Loucy (cell line): ENCODE data around the gene KIAA2012.

Experiments
- CTCF ChIP-seq: fragments of 200-600 bp; sonication (generic); conservative IDR thresholded peaks from 2 replicates; pipeline ENCODE4 v1.5.1; 2014; ENCODE audit warnings: mild to moderate bottlenecking, antibody characterized with exemption, low read length
- EZH2phosphoT487 ChIP-seq: fragments of 200-600 bp; IDR thresholded peaks from 2 replicates; pipeline ENCODE4 v1.6.1; 2018; ENCODE audit warnings: antibody characterized with exemption, mild to moderate bottlenecking, moderate library complexity, borderline replicate concordance

DNA sequence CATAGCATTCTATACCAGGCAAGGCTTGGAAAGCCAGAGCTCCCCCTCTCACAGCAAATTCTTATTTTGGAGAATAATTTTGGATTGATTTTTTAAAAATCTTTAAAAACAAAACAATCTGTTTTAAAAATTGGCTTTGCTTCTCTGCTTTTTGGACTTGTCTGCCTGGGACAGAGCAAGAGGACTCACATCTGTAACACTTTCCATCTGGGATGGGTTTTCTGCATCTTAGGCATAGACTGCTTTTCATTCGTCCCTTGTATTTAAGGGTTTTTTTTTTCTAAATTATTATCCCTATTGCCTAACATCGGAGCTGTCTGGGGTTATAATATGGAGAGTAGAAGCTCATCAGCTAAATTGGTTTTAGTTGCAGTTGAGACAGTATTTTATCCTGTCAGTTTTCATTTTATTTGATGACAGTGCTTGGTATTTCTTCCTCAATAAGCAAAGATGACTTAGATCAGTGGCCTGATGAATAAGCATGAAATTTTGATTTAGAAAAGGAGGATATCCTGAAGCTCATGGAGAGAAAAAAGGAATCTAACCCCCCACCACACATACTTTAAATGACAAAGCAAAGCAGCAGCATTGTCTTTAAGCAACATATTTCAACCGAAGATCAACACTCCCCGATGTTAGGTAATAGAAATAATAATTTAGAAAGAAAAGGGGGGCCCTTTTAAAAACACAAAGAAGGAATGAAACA lies 41.7 kb upstream of the KIAA2012 start:
- TF ChIP-seq CTCF, result no peak
- no peak for TF ChIP-seq EZH2phosphoT487
